Breast epithelium (tissue), 4 donors: ENCODE measurements around the gene GAL3ST3. TPM values are rescaled to one million over a fixed set of nuclear protein-coding genes. Genes with fewer than 3 reads are reported as not detected.

Experiments
- DNase-seq, 2 donors: peaks; one replicate each; pipeline ENCODE4 v3.0.0-alpha.2; 2019; ENCODE audit warnings: low spot score in 2 of 2
- H3K27ac ChIP-seq, 2 donors: fragments of 200-600 bp; sonication (generic) in 1 of 2; one replicate each; pipeline ENCODE4 v1.5.1; 2016 to 2019; ENCODE audit warnings: mild to moderate bottlenecking in 1 of 2
- H3K27me3 ChIP-seq, 2 donors: fragments of 200-600 bp; sonication (generic) in 1 of 2; one replicate each; pipeline versions ENCODE4 v1.5.1 to v1.6.0; 2017 to 2019; ENCODE audit warnings: control low read depth in 1 of 2, mild to moderate bottlenecking in 1 of 2
- H3K36me3 ChIP-seq: fragments of 200-600 bp; one replicate; pipeline ENCODE4 v1.5.1; 2019
- H3K4me1 ChIP-seq, 2 donors: fragments of 200-600 bp; sonication (generic); one replicate each; pipeline ENCODE4 v1.5.1; 2016 to 2019; ENCODE audit warnings: control low read depth in 1 of 2
- H3K4me3 ChIP-seq, 3 donors: fragments of 200-600 bp; sonication (generic); 1 replicate in 2 of 3; 2 replicates in 1 of 3; pipeline ENCODE4 v1.5.1; 2016 to 2019; ENCODE audit warnings: mild to moderate bottlenecking in 3 of 3, moderate library complexity in 2 of 3
- H3K9me3 ChIP-seq, 2 donors: fragments of 200-600 bp; sonication (generic) in 1 of 2; one replicate each; pipeline ENCODE4 v1.5.1; 2016 to 2019; ENCODE audit warnings: control low read depth in 1 of 2
- CTCF ChIP-seq, 3 donors: fragments of 450-650 bp; IDR thresholded peaks; one replicate each; pipeline ENCODE4 v1.5.1; 2016 to 2017; ENCODE audit warnings: antibody characterized with exemption in 3 of 3, mild to moderate bottlenecking in 3 of 3, moderate library complexity in 3 of 3
- POLR2A ChIP-seq: fragments of 450-650 bp; IDR thresholded peaks from one replicate; pipeline ENCODE4 v1.6.1; 2016; ENCODE audit warnings: antibody characterized with exemption, mild to moderate bottlenecking, moderate library complexity
- POLR2AphosphoS5 ChIP-seq, 3 donors: sonication (generic); formaldehyde crosslinking; IDR thresholded peaks; one replicate each; pipeline ENCODE4 v1.6.1; 2017; ENCODE audit warnings: antibody characterized with exemption in 3 of 3
- intact Hi-C: fragments of 100-400 bp; cut with DNase I; formaldehyde crosslinking; loops from one replicate; pipeline ENCODE4 v1.15.1; 2023; ENCODE audit warnings: low total_unique reads
- total RNA-seq, 3 donors: library from RNA; depleted of rRNA; stranded (reverse); fragments of >200 nt; gene quantifications; one replicate each; pipeline ENCODE4 v1.1.0, GENCODE V29; 2016

Gene GAL3ST3
- total RNA-seq, 3 donors from 2014 or later = 0.29 TPM; not detected in 2

- no peak overlapping the region for H3K27ac ChIP-seq
- H3K9me3 ChIP-seq = no peaks in the 10 kb centered on the region
- no peak overlapping the region for H3K4me3 ChIP-seq
- H3K27me3 ChIP-seq = no peaks in the 10 kb centered on the region
- no peak for TF ChIP-seq CTCF (IDR thresholded peaks at IDR 0.05)
- no peak for TF ChIP-seq POLR2A
- TF ChIP-seq POLR2AphosphoS5 (IDR thresholded peaks at IDR 0.05) = no peak
- no peaks in the 10 kb centered on the region for H3K36me3 ChIP-seq
- no peaks in the 10 kb centered on the region for H3K4me1 ChIP-seq
- intact Hi-C loops = no loop called here
- DNase-seq = no peak
These were observed 24.7 kb upstream of the GAL3ST3 start for GRCh38 chr11:66073669-66074068.

GRCh38 chr11:66072518-66072917 is 23.6 kb upstream of the GAL3ST3 start:
- Histone ChIP-seq H3K4me1 (no peaks in the 10 kb centered on the region), H3K36me3 (no peaks in the 10 kb centered on the region), H3K9me3 (no peaks in the 10 kb centered on the region), H3K4me3 (no peak overlapping the region), H3K27me3 (no peaks in the 10 kb centered on the region), H3K27ac (no peak overlapping the region)
- peak in 1 of 2 donors; percentile 1 for DNase-seq
- TF ChIP-seq POLR2AphosphoS5 (IDR thresholded peaks at IDR 0.05) (no peak), CTCF (IDR thresholded peaks at IDR 0.05) (no peak), POLR2A (no peak)
- intact Hi-C loops = no loop called here

GRCh38 chr11:66072081-66072480 is 23.1 kb upstream of the GAL3ST3 start:
- no peaks in the 10 kb centered on the region for H3K4me1 ChIP-seq
- no peaks in the 10 kb centered on the region for H3K27me3 ChIP-seq
- no peak overlapping the region for H3K27ac ChIP-seq
- no peak for TF ChIP-seq CTCF (IDR thresholded peaks at IDR 0.05)
- TF ChIP-seq POLR2A = no peak
- no peak for TF ChIP-seq POLR2AphosphoS5 (IDR thresholded peaks at IDR 0.05)
- H3K9me3 ChIP-seq = no peaks in the 10 kb centered on the region
- no peaks in the 10 kb centered on the region for H3K36me3 ChIP-seq
- intact Hi-C loops = no loop called here
- no peak for DNase-seq
- H3K4me3 ChIP-seq = no peak overlapping the region

- H3K27me3 ChIP-seq = no peaks in the 10 kb centered on the region
- TF ChIP-seq CTCF (IDR thresholded peaks at IDR 0.05) (no peak), POLR2AphosphoS5 (IDR thresholded peaks at IDR 0.05) (no peak), POLR2A (no peak)
- H3K36me3 ChIP-seq = peaks cover 5% of the 10 kb centered on the region
- peak overlapping the region; percentile 77 to 83 (median 81) for H3K4me3 ChIP-seq
- no peaks in the 10 kb centered on the region for H3K4me1 ChIP-seq
- H3K9me3 ChIP-seq = no peaks in the 10 kb centered on the region
- no peak for DNase-seq
- intact Hi-C loops = no loop called here
- peak overlapping the region; percentile 88 to 98 for H3K27ac ChIP-seq
These were observed 22.4 kb upstream of the GAL3ST3 start for GRCh38 chr11:66071381-66071801.

GRCh38 chr11:66070604-66071380 is 21.8 kb upstream of the GAL3ST3 start:
- Histone ChIP-seq H3K27ac (peak overlapping the region; percentile 88 to 98), H3K4me3 (peak overlapping the region; percentile 77 to 83 (median 81)), H3K4me1 (no peaks in the 10 kb centered on the region), H3K36me3 (peaks cover 8% of the 10 kb centered on the region), H3K9me3 (no peaks in the 10 kb centered on the region), H3K27me3 (no peaks in the 10 kb centered on the region)
- no peak for TF ChIP-seq CTCF (IDR thresholded peaks at IDR 0.05)
- TF ChIP-seq POLR2AphosphoS5 (IDR thresholded peaks at IDR 0.05) = no peak
- TF ChIP-seq POLR2A = no peak
- peak; percentile 52 to 67 for DNase-seq
- intact Hi-C loops = no loop called here
